Measurements from ENCODE around the gene SLC35B2.

The SLC35B2 gene

GRCh38 chr6:44253307-44254101 lies 3.8 kb downstream of the SLC35B2 start:
- DNase-seq (ENCODE audit: low read depth): no peak

GRCh38 chr6:44251576-44252524 lies 5.5 kb downstream of the SLC35B2 start:
- DNase-seq (ENCODE audit: low read depth): no peak

GRCh38 chr6:44250718-44251123 lies 6.6 kb downstream of the SLC35B2 start:
- DNase-seq (ENCODE audit: low read depth): no peak

GRCh38 chr6:44250067-44250717 lies 7.1 kb downstream of the SLC35B2 start:
- DNase-seq (ENCODE audit: low read depth): no peak

- no peak for DNase-seq (ENCODE audit: low read depth)
Observed at GRCh38 chr6:44249082-44249748, 8.1 kb downstream of the SLC35B2 start.

- no peak for DNase-seq (ENCODE audit: low read depth)
Observed at GRCh38 chr6:44248579-44248978, 8.7 kb downstream of the SLC35B2 start.

GRCh38 chr6:44247338-44248302 lies 9.7 kb downstream of the SLC35B2 start:
- no peak for DNase-seq (ENCODE audit: low read depth)

GRCh38 chr6:44246663-44247337 lies 10.5 kb downstream of the SLC35B2 start, which contains the start of gene HSP90AB1:
TSS of gene HSP90AB1 (plus strand) at chr6:44247101. CDS start at chr6:44248630, 1,529 bp downstream.
- peak; percentile 97 for DNase-seq (ENCODE audit: low read depth)

GRCh38 chr6:44245912-44246662 lies 11.2 kb downstream of the SLC35B2 start:
- DNase-seq (ENCODE audit: low read depth): no peak

- no peak for DNase-seq (ENCODE audit: low read depth)
Observed at GRCh38 chr6:44245391-44245911, 11.9 kb downstream of the SLC35B2 start.

GRCh38 chr6:44243345-44243744 lies 14.0 kb downstream of the SLC35B2 start:
- DNase-seq (ENCODE audit: low read depth): no peak

GRCh38 chr6:44238687-44239350 lies 18.5 kb downstream of the SLC35B2 start:
- no peak for DNase-seq (ENCODE audit: low read depth)

GRCh38 chr6:44237813-44238433 lies 19.4 kb downstream of the SLC35B2 start:
- no peak for DNase-seq (ENCODE audit: low read depth)

- peak; percentile 86 for DNase-seq (ENCODE audit: low read depth)
Observed at GRCh38 chr6:44237021-44237812, 20.1 kb downstream of the SLC35B2 start.

- no peak for DNase-seq (ENCODE audit: low read depth)
Observed at GRCh38 chr6:44235891-44236516, 21.3 kb downstream of the SLC35B2 start.

GRCh38 chr6:44235269-44235668 lies 22.1 kb downstream of the SLC35B2 start:
- no peak for DNase-seq (ENCODE audit: low read depth)
